Osteoblast (primary cell): Measurements from ENCODE around the gene HAAO. TPM values are rescaled to one million over a fixed set of nuclear protein-coding genes. Genes with fewer than 3 reads are reported as not detected.
A peak's percentile ranks its signal among the peaks of the same experiment; 100 is the strongest.

ENCODE experiments used
- DNase-seq: peaks from one replicate; pipeline ENCODE4 v3.0.0; 2011; ENCODE audit warnings: low spot score, mixed read lengths; ENCODE audit not compliant: insufficient read length; ENCODE audit errors: missing footprints
- H2AFZ ChIP-seq: 2 replicates; pipeline ENCODE4 v1.6.0; 2011; ENCODE audit warnings: mild to moderate bottlenecking, low read length
- H3K27ac ChIP-seq: 2 replicates; pipeline ENCODE4 v1.5.1; 2011; ENCODE audit warnings: mild to moderate bottlenecking, low read depth, low read length, moderate library complexity
- H3K27me3 ChIP-seq: 2 replicates; pipeline ENCODE4 v1.6.0; 2012; ENCODE audit warnings: mild to moderate bottlenecking, control low read depth, inconsistent platforms, low read length, moderate library complexity; ENCODE audit not compliant: insufficient read depth
- H3K36me3 ChIP-seq: 2 replicates; pipeline ENCODE4 v1.5.1; 2011; ENCODE audit warnings: mild to moderate bottlenecking, low read length, control low read depth, moderate library complexity; ENCODE audit not compliant: insufficient read depth
- H3K4me1 ChIP-seq: 2 replicates; pipeline ENCODE4 v1.5.1; 2011; ENCODE audit warnings: mild to moderate bottlenecking, low read length, control low read depth, moderate library complexity; ENCODE audit not compliant: insufficient read depth
- H3K4me2 ChIP-seq: 2 replicates; pipeline ENCODE4 v1.6.0; 2011; ENCODE audit warnings: mild to moderate bottlenecking, low read length; ENCODE audit not compliant: insufficient read depth
- H3K4me3 ChIP-seq: fragments of 200-600 bp; sonication (generic); 3 replicates; pipeline ENCODE4 v1.5.1; 2012; ENCODE audit warnings: mild to moderate bottlenecking, low read length, inconsistent platforms; ENCODE audit not compliant: insufficient read depth
- H3K79me2 ChIP-seq: 2 replicates; pipeline ENCODE4 v1.6.0; 2012; ENCODE audit warnings: mild to moderate bottlenecking, low read length, control low read depth, inconsistent platforms; ENCODE audit not compliant: insufficient read depth
- H3K9me3 ChIP-seq: 2 replicates; pipeline ENCODE4 v1.5.1; 2011; ENCODE audit warnings: low read depth, low read length, control low read depth
- H4K20me1 ChIP-seq: 2 replicates; pipeline ENCODE4 v1.6.0; 2012; ENCODE audit warnings: mild to moderate bottlenecking, low read length, control low read depth; ENCODE audit not compliant: insufficient read depth
- CTCF ChIP-seq: IDR thresholded peaks from 2 replicates; pipeline ENCODE4 v1.5.1; 2011; ENCODE audit warnings: mild to moderate bottlenecking, low read depth, low read length, moderate library complexity; ENCODE audit errors: extremely low read depth
- total RNA-seq: library from RNA; depleted of rRNA; stranded (reverse); fragments of >200 nt; gene quantifications from 2 replicates; pipeline ENCODE4 v1.2.3, GENCODE V29; 2012

The HAAO gene
- total RNA-seq, 1 donor: 0.72 TPM

GRCh38 chr2:42757981-42758740 is 34.2 kb downstream of the HAAO start:
- Histone ChIP-seq H3K9me3 (no peaks in the 10 kb centered on the region), H3K4me1 (peaks cover 12% of the 10 kb centered on the region), H3K27ac (no peak overlapping the region), H3K79me2 (no peaks in the 10 kb centered on the region), H3K4me2 (no peak overlapping the region), H3K36me3 (no peaks in the 10 kb centered on the region), H3K4me3 (no peak overlapping the region), H3K27me3 (no peaks in the 10 kb centered on the region), H4K20me1 (no peaks in the 10 kb centered on the region), H2AFZ (no peak overlapping the region)
- peak; percentile 29 for DNase-seq
- TF ChIP-seq CTCF: no peak

- H2AFZ ChIP-seq: no peak overlapping the region
Measured at GRCh38 chr2:42756966-42757513, 35.3 kb downstream of the HAAO start.

GRCh38 chr2:42756150-42756775 is 36.1 kb downstream of the HAAO start:
- no peaks in the 10 kb centered on the region for H3K9me3 ChIP-seq
- DNase-seq: peak; percentile 61
- no peaks in the 10 kb centered on the region for H4K20me1 ChIP-seq
- H2AFZ ChIP-seq: no peak overlapping the region
- TF ChIP-seq CTCF: no peak
- no peak overlapping the region for H3K27ac ChIP-seq
- no peak overlapping the region for H3K4me2 ChIP-seq
- no peak overlapping the region for H3K4me3 ChIP-seq
- peaks cover 12% of the 10 kb centered on the region for H3K4me1 ChIP-seq
- H3K36me3 ChIP-seq: no peaks in the 10 kb centered on the region
- no peaks in the 10 kb centered on the region for H3K27me3 ChIP-seq
- no peaks in the 10 kb centered on the region for H3K79me2 ChIP-seq

More at GRCh38 chr2:42756966-42757513, 35.3 kb downstream of the HAAO start:
- H3K79me2 ChIP-seq: no peaks in the 10 kb centered on the region
- H3K27me3 ChIP-seq: no peaks in the 10 kb centered on the region
- H3K27ac ChIP-seq: no peak overlapping the region
- no peaks in the 10 kb centered on the region for H3K36me3 ChIP-seq
- DNase-seq: peak; percentile 58
- H3K4me3 ChIP-seq: no peak overlapping the region
- H4K20me1 ChIP-seq: no peaks in the 10 kb centered on the region
- no peak for TF ChIP-seq CTCF
- no peak overlapping the region for H3K4me2 ChIP-seq
- H3K4me1 ChIP-seq: peaks cover 12% of the 10 kb centered on the region
- H3K9me3 ChIP-seq: no peaks in the 10 kb centered on the region
